ENCODE data around the gene SUN1.

DNA sequence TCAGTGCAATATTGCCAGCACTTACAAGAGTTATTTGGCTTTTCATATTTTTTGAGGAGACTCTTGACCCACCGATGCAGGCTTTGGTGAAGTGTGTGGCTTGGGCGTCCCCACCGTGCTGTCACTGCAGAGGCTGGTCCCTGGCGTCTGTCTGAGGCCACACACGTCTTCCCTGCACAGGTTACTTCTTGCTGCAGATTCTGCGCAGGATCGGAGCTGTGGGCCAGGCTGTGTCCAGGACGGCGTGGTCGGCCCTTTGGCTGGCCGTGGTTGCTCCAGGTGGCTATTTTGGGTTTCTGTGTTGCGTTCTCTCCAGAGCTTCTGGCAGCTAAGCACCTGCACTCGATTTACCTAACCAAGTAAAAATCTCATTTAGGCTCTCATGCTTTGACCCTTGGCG lies 18.9 kb downstream of the SUN1 start:
- TF ChIP-seq, protein P1, sequence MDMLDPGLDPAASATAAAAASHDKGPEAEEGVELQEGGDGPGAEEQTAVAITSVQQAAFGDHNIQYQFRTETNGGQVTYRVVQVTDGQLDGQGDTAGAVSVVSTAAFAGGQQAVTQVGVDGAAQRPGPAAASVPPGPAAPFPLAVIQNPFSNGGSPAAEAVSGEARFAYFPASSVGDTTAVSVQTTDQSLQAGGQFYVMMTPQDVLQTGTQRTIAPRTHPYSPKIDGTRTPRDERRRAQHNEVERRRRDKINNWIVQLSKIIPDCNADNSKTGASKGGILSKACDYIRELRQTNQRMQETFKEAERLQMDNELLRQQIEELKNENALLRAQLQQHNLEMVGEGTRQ (CRISPR knock-in tag; IDR thresholded peaks at IDR 0.05) = no peak
- TF ChIP-seq, protein P2, sequence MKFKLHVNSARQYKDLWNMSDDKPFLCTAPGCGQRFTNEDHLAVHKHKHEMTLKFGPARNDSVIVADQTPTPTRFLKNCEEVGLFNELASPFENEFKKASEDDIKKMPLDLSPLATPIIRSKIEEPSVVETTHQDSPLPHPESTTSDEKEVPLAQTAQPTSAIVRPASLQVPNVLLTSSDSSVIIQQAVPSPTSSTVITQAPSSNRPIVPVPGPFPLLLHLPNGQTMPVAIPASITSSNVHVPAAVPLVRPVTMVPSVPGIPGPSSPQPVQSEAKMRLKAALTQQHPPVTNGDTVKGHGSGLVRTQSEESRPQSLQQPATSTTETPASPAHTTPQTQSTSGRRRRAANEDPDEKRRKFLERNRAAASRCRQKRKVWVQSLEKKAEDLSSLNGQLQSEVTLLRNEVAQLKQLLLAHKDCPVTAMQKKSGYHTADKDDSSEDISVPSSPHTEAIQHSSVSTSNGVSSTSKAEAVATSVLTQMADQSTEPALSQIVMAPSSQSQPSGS (CRISPR knock-in tag; IDR thresholded peaks at IDR 0.05; ENCODE audit: borderline replicate concordance, low read depth) = no peak
- TF ChIP-seq, protein P3, sequence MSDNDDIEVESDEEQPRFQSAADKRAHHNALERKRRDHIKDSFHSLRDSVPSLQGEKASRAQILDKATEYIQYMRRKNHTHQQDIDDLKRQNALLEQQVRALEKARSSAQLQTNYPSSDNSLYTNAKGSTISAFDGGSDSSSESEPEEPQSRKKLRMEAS (CRISPR knock-in tag; IDR thresholded peaks at IDR 0.05) = no peak
- no peak for TF ChIP-seq FOXJ3 (CRISPR knock-in tag; IDR thresholded peaks at IDR 0.05; ENCODE audit: borderline replicate concordance)
- TF ChIP-seq, protein P4, sequence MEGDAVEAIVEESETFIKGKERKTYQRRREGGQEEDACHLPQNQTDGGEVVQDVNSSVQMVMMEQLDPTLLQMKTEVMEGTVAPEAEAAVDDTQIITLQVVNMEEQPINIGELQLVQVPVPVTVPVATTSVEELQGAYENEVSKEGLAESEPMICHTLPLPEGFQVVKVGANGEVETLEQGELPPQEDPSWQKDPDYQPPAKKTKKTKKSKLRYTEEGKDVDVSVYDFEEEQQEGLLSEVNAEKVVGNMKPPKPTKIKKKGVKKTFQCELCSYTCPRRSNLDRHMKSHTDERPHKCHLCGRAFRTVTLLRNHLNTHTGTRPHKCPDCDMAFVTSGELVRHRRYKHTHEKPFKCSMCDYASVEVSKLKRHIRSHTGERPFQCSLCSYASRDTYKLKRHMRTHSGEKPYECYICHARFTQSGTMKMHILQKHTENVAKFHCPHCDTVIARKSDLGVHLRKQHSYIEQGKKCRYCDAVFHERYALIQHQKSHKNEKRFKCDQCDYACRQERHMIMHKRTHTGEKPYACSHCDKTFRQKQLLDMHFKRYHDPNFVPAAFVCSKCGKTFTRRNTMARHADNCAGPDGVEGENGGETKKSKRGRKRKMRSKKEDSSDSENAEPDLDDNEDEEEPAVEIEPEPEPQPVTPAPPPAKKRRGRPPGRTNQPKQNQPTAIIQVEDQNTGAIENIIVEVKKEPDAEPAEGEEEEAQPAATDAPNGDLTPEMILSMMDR (IDR thresholded peaks at IDR 0.05) = no peak
- TF ChIP-seq, protein P5, sequence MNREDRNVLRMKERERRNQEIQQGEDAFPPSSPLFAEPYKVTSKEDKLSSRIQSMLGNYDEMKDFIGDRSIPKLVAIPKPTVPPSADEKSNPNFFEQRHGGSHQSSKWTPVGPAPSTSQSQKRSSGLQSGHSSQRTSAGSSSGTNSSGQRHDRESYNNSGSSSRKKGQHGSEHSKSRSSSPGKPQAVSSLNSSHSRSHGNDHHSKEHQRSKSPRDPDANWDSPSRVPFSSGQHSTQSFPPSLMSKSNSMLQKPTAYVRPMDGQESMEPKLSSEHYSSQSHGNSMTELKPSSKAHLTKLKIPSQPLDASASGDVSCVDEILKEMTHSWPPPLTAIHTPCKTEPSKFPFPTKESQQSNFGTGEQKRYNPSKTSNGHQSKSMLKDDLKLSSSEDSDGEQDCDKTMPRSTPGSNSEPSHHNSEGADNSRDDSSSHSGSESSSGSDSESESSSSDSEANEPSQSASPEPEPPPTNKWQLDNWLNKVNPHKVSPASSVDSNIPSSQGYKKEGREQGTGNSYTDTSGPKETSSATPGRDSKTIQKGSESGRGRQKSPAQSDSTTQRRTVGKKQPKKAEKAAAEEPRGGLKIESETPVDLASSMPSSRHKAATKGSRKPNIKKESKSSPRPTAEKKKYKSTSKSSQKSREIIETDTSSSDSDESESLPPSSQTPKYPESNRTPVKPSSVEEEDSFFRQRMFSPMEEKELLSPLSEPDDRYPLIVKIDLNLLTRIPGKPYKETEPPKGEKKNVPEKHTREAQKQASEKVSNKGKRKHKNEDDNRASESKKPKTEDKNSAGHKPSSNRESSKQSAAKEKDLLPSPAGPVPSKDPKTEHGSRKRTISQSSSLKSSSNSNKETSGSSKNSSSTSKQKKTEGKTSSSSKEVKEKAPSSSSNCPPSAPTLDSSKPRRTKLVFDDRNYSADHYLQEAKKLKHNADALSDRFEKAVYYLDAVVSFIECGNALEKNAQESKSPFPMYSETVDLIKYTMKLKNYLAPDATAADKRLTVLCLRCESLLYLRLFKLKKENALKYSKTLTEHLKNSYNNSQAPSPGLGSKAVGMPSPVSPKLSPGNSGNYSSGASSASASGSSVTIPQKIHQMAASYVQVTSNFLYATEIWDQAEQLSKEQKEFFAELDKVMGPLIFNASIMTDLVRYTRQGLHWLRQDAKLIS (CRISPR knock-in tag; IDR thresholded peaks at IDR 0.05; ENCODE audit: borderline replicate concordance) = no peak
- no peak for TF ChIP-seq ZNF396 (CRISPR knock-in tag; IDR thresholded peaks at IDR 0.05; ENCODE audit: borderline replicate concordance)
- TF ChIP-seq, protein P6, sequence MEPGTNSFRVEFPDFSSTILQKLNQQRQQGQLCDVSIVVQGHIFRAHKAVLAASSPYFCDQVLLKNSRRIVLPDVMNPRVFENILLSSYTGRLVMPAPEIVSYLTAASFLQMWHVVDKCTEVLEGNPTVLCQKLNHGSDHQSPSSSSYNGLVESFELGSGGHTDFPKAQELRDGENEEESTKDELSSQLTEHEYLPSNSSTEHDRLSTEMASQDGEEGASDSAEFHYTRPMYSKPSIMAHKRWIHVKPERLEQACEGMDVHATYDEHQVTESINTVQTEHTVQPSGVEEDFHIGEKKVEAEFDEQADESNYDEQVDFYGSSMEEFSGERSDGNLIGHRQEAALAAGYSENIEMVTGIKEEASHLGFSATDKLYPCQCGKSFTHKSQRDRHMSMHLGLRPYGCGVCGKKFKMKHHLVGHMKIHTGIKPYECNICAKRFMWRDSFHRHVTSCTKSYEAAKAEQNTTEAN (CRISPR knock-in tag; IDR thresholded peaks at IDR 0.05) = no peak
- TF ChIP-seq FOXP1 (CRISPR knock-in tag; IDR thresholded peaks at IDR 0.05; ENCODE audit: borderline replicate concordance) = no peak
- TF ChIP-seq, protein P7, sequence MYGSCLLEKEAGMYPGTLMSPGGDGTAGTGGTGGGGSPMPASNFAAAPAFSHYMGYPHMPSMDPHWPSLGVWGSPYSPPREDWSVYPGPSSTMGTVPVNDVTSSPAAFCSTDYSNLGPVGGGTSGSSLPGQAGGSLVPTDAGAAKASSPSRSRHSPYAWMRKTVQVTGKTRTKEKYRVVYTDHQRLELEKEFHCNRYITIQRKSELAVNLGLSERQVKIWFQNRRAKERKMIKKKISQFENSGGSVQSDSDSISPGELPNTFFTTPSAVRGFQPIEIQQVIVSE (CRISPR knock-in tag; IDR thresholded peaks at IDR 0.05; ENCODE audit: borderline replicate concordance) = no peak
- TF ChIP-seq CBFB (CRISPR knock-in tag; IDR thresholded peaks at IDR 0.05; ENCODE audit: low read depth) = no peak
- no peak for TF ChIP-seq TEAD4 (CRISPR knock-in tag; IDR thresholded peaks at IDR 0.05)
- TF ChIP-seq TCF7 (CRISPR knock-in tag; IDR thresholded peaks at IDR 0.05; ENCODE audit: low read depth) = no peak
